Uterine smooth muscle cell (primary cell): ENCODE data around the gene PNRC2. TPM values are rescaled to one million over a fixed set of nuclear protein-coding genes. Genes with fewer than 3 reads are reported as not detected.

Experiments used
- total RNA-seq: library from RNA; depleted of rRNA; stranded (reverse); fragments of >200 nt; gene quantifications from 2 replicates; pipeline ENCODE4 v1.2.3, GENCODE V29; 2014

PNRC2 gene, protein sequence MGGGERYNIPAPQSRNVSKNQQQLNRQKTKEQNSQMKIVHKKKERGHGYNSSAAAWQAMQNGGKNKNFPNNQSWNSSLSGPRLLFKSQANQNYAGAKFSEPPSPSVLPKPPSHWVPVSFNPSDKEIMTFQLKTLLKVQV
- total RNA-seq, result 123 and 143 TPM in 2 replicates

DNA sequence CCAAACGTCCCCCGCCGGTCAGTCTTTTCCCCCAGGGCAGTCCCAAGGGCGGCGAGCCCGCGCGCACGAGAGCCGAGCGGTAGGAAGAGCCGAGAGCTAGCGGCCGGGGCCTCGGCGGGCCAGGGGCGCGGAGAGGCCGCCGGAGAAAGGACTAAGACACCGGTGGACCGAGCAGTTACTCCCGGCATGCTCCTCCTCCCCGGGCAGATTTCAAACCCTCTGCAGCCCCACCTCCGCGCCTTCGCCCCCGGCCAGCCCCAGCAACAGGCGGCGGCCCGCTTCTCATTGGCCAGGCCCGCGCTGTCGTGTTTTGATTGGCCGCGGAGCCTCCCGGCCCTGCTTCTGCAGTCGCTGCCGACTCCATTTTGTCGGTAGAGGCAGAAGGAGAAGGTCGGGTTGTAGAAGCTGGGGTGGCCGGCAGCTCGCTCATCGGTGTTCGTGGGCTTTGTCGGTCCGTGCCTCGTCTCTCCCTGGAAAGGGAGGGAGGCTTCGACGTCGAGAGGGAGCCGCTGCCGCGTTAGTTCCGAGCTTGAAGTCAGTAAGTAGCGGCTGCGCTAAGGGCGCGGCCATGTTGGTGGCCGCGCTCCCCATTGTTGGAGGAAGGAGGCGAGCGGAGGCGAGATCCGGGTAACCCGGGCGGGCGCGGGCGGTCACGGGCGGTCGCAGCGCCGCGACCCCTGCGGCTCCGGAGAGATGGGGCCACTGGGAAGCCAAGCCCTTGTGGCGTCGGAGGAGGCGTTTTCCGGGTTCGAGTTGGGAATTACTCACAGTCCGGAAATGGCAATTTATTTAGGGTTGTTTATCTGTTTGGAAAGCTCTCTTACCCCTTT, at the start of gene PNRC2:
Gene PNRC2 (plus strand): TSS at position 368 of the 830 bp plus-strand sequence. CDS start 1,630 bp downstream, outside the sequence.

DNA sequence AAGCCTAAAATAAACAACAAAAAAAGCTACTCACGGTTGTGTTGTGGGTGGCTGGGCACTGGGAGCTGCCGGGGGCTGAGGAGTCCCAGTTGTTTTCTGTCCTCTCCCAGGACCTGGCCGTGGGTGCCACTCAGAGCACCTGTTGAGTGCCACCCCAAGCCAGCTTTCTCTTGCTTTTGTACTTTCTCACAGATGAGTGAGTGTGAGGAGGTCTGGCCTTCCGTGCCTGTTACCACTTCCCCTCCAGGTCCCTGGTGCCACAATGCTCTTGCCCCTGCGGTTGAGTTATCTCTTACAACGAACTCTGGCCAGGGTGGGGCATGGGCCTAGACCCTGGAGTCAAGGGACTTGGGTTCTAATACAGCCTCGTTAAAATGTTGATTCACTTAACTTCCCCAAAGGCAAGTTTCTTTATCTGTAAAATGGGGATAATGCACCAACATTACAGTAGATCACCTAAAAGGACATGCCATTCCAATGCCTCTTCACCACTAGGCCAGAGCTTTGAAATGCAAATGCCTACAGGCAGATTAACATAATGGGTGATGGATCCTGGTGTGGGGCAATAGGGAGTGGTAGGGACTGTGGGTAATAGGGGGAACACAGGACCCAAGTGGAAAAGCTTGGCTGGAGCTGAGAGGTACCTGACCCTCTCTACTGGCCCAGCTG, 46.3 kb upstream of the PNRC2 start, which contains the start of gene CNR2:
Gene CNR2 (minus strand): TSS at position 151 of the 669 bp plus-strand sequence. CDS start 37,745 bp downstream, outside the sequence.

GRCh38 chr1:23979881-23980727, 20.5 kb downstream of the PNRC2 start, which contains the start of gene SRSF10:
Gene SRSF10, minus strand, starts transcription at chr1:23980327. Its CDS starts 72 bp downstream, at chr1:23980255.

Other genes starting within 250 kb of the PNRC2 start
- gene ELOA, start 216.4 kb upstream of the PNRC2 start, total RNA-seq, result 17.5 and 21.7 TPM in 2 replicates
- 44.2 and 62.9 TPM in 2 replicates for gene PITHD1, start 181.4 kb upstream of the PNRC2 start, total RNA-seq
- 23.6 and 27.0 TPM in 2 replicates for gene LYPLA2, start 168.7 kb upstream of the PNRC2 start, total RNA-seq
- 36.1 and 52.0 TPM in 2 replicates for gene GALE, start 159.1 kb upstream of the PNRC2 start, total RNA-seq
- 46.5 and 59.6 TPM in 2 replicates for gene HMGCL, start 134.4 kb upstream of the PNRC2 start, total RNA-seq
- gene FUCA1, start 91.5 kb upstream of the PNRC2 start, total RNA-seq, result 4.3 and 11.1 TPM in 2 replicates
- not detected in 2 replicates for gene CNR2, start 46.5 kb upstream of the PNRC2 start, total RNA-seq
- gene SRSF10, start 20.5 kb downstream of the PNRC2 start, total RNA-seq, result 107 and 139 TPM in 2 replicates
- gene MYOM3, start 152.3 kb downstream of the PNRC2 start, total RNA-seq, result under 0.01 TPM in 1 of 2 replicates, not detected in the other
- gene IL22RA1, start 183.3 kb downstream of the PNRC2 start, total RNA-seq, result under 0.01 and 0.12 TPM in 2 replicates
- not detected in 2 replicates for gene IFNLR1, start 227.5 kb downstream of the PNRC2 start, total RNA-seq